Parathyroid adenoma (tissue), 2 donors: Measurements from ENCODE around the gene HJV.

Source experiments
- H2AFZ ChIP-seq: fragments of 300-600 bp; sonication (generic); one replicate; pipeline ENCODE4 v1.7.0; 2017; ENCODE audit warnings: antibody characterized with exemption, mild to moderate bottlenecking
- H3K27ac ChIP-seq: fragments of 300-600 bp; sonication (generic); one replicate; pipeline ENCODE4 v1.7.0; 2017
- H3K27me3 ChIP-seq: fragments of 300-600 bp; sonication (generic); one replicate; pipeline ENCODE4 v1.7.0; 2017; ENCODE audit warnings: low read length; ENCODE audit not compliant: control insufficient read depth, insufficient read depth
- H3K36me3 ChIP-seq: fragments of 300-600 bp; sonication (generic); one replicate; pipeline ENCODE4 v1.7.0; 2017; ENCODE audit warnings: low read length; ENCODE audit not compliant: control insufficient read depth, insufficient read depth
- H3K4me1 ChIP-seq: fragments of 300-600 bp; sonication (generic); one replicate; pipeline ENCODE4 v1.7.0; 2017; ENCODE audit warnings: control low read depth
- H3K4me2 ChIP-seq: fragments of 300-600 bp; sonication (generic); one replicate; pipeline ENCODE4 v1.7.0; 2017; ENCODE audit warnings: low read length
- H3K4me3 ChIP-seq: fragments of 300-600 bp; sonication (generic); one replicate; pipeline ENCODE4 v1.7.0; 2017; ENCODE audit warnings: low read depth, low read length
- H3K79me2 ChIP-seq: fragments of 300-600 bp; sonication (generic); one replicate; pipeline ENCODE4 v1.7.0; 2017; ENCODE audit warnings: control low read depth
- H3K9ac ChIP-seq: fragments of 300-600 bp; sonication (generic); one replicate; pipeline ENCODE4 v1.7.0; 2017; ENCODE audit warnings: mild to moderate bottlenecking
- H3K9me3 ChIP-seq: fragments of 300-600 bp; sonication (generic); one replicate; pipeline ENCODE4 v1.7.0; 2017; ENCODE audit warnings: low read length; ENCODE audit not compliant: control insufficient read depth
- TF ChIP-seq, protein P1 (sequence below): fragments of 300-600 bp; sonication (generic); IDR thresholded peaks from one replicate; pipeline ENCODE4 v1.7.0; 2017; ENCODE audit warnings: antibody characterized with exemption, mild to moderate bottlenecking
- donor health status: primary hyperparathyroidism.

The HJV gene

DNA sequence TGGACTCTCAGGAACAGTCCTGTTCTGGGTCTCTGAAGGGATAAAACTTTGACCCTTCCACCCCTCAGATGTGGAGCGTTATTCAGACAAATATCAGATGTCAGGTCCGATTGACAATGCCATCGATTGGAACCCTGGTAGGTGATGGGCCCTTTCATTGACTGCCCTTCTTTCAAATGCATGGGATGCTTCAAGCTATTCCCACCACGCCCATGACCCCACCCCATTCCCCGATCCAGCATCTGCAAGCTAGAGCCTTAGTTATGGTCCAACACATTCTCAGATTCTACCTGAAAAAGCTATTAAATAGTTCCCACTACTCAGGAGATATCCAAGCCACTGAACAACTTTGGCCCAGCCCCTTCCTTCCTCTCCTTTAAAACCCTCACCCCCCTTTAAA is 44.5 kb downstream of the HJV start:
- H3K4me1 ChIP-seq: peaks cover 43% of the 10 kb centered on the region
- peak overlapping the region; percentile 39 for H3K4me3 ChIP-seq
- TF ChIP-seq, protein P1, sequence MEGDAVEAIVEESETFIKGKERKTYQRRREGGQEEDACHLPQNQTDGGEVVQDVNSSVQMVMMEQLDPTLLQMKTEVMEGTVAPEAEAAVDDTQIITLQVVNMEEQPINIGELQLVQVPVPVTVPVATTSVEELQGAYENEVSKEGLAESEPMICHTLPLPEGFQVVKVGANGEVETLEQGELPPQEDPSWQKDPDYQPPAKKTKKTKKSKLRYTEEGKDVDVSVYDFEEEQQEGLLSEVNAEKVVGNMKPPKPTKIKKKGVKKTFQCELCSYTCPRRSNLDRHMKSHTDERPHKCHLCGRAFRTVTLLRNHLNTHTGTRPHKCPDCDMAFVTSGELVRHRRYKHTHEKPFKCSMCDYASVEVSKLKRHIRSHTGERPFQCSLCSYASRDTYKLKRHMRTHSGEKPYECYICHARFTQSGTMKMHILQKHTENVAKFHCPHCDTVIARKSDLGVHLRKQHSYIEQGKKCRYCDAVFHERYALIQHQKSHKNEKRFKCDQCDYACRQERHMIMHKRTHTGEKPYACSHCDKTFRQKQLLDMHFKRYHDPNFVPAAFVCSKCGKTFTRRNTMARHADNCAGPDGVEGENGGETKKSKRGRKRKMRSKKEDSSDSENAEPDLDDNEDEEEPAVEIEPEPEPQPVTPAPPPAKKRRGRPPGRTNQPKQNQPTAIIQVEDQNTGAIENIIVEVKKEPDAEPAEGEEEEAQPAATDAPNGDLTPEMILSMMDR: no peak
- no peaks in the 10 kb centered on the region for H3K36me3 ChIP-seq
- peak overlapping the region; percentile 100 for H3K27ac ChIP-seq
- no peaks in the 10 kb centered on the region for H3K27me3 ChIP-seq
- no peaks in the 10 kb centered on the region for H3K9me3 ChIP-seq
- peaks cover 15% of the 10 kb centered on the region for H3K79me2 ChIP-seq
- no peak overlapping the region for H3K9ac ChIP-seq
- H2AFZ ChIP-seq: no peak overlapping the region
- peak overlapping the region; percentile 28 for H3K4me2 ChIP-seq

DNA sequence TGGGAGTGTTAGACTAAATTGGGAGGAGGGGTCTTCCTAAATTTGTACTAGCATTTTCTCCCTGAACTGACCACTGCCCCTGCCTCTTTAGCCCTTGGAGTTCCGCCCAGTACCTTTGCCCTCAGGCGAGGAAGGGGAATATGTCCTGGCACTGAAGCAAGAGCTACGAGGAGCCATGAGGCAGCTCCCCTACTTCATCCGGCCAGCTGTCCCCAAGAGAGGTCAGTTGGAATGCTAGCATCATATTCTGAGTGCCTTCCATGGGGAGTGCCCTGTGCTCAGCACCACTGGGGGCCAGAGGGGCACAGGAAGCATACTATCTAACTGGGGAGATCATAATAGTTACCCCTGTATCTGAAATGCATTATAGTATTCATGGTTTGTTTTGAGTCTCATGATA is 46.3 kb downstream of the HJV start:
- H3K9ac ChIP-seq: no peak overlapping the region
- H3K4me3 ChIP-seq: no peak overlapping the region
- H3K9me3 ChIP-seq: no peaks in the 10 kb centered on the region
- peaks cover 26% of the 10 kb centered on the region for H3K4me1 ChIP-seq
- no peak overlapping the region for H3K4me2 ChIP-seq
- TF ChIP-seq, protein P1: no peak
- H3K27me3 ChIP-seq: no peaks in the 10 kb centered on the region
- H3K27ac ChIP-seq: no peak overlapping the region
- H2AFZ ChIP-seq: no peak overlapping the region
- peaks cover 9% of the 10 kb centered on the region for H3K79me2 ChIP-seq
- no peaks in the 10 kb centered on the region for H3K36me3 ChIP-seq

DNA sequence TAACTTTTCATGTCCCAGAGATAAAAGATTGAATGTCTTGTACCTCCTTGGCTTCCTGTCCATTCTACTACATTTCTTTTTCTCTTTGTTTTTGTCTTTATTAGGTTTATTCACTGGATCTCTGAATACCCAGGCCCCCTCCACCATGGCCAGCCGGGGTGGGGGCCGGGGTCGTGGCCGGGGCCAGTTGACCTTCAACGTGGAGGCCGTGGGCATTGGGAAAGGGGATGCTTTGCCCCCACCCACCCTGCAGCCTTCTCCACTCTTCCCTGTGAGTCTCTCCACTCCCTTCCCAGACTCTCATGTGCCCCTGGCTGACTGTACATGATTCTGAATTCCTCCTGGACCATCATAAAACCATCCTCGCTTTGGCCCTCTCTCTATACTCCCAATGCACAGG is 46.8 kb downstream of the HJV start:
- Histone ChIP-seq H3K27me3 (no peaks in the 10 kb centered on the region), H3K4me2 (no peak overlapping the region), H3K4me3 (no peak overlapping the region), H3K4me1 (peaks cover 21% of the 10 kb centered on the region), H3K79me2 (peaks cover 12% of the 10 kb centered on the region), H3K9ac (no peak overlapping the region), H2AFZ (no peak overlapping the region), H3K27ac (no peak overlapping the region), H3K9me3 (no peaks in the 10 kb centered on the region), H3K36me3 (no peaks in the 10 kb centered on the region)
- TF ChIP-seq, protein P1: no peak

DNA sequence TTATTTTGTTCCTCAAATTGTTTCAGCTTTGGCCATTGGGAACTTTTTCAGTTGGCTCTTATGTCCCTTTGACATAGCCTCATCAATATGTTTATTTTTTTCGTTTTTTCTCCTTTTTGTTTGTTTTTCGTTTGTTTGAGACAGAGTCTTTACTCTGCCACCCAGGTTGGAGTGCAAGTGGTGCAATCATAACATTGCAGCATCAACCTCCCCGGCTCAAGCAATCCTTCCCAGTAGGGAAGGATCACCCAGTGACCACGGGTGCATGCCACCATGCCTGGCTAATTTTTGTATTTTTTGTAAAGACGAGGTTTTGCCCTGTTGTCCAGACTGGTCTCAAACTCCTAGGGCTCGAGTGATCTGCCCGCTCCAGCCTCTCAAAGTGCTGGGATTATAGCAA is 49.0 kb downstream of the HJV start:
- no peak overlapping the region for H3K27ac ChIP-seq
- TF ChIP-seq, protein P1: no peak
- peaks cover 5% of the 10 kb centered on the region for H3K4me1 ChIP-seq

More for the DNA sequence above, 49.0 kb downstream of the HJV start:
- H3K27me3 ChIP-seq: no peaks in the 10 kb centered on the region
- peaks cover 12% of the 10 kb centered on the region for H3K79me2 ChIP-seq
- H3K4me3 ChIP-seq: no peak overlapping the region
- H3K9ac ChIP-seq: no peak overlapping the region
- H3K4me2 ChIP-seq: no peak overlapping the region
- H3K9me3 ChIP-seq: no peaks in the 10 kb centered on the region
- no peak overlapping the region for H2AFZ ChIP-seq
- H3K36me3 ChIP-seq: no peaks in the 10 kb centered on the region
